HEK293T (cell line): ENCODE measurements around the gene CCNYL1.

Experiments
- ARNT ChIP-seq: fragments of 450-650 bp; IDR thresholded peaks from 2 replicates; pipeline ENCODE4 v1.6.1; 2017; ENCODE audit warnings: mild to moderate bottlenecking
- BHLHE40 ChIP-seq: fragments of 450-650 bp; IDR thresholded peaks from 2 replicates; pipeline ENCODE4 v1.6.1; 2016; ENCODE audit warnings: mild to moderate bottlenecking, moderate library complexity, borderline replicate concordance
- HDGF ChIP-seq: fragments of 450-650 bp; IDR thresholded peaks from 2 replicates; pipeline ENCODE4 v1.6.1; 2017; ENCODE audit warnings: antibody characterized with exemption, borderline replicate concordance

DNA sequence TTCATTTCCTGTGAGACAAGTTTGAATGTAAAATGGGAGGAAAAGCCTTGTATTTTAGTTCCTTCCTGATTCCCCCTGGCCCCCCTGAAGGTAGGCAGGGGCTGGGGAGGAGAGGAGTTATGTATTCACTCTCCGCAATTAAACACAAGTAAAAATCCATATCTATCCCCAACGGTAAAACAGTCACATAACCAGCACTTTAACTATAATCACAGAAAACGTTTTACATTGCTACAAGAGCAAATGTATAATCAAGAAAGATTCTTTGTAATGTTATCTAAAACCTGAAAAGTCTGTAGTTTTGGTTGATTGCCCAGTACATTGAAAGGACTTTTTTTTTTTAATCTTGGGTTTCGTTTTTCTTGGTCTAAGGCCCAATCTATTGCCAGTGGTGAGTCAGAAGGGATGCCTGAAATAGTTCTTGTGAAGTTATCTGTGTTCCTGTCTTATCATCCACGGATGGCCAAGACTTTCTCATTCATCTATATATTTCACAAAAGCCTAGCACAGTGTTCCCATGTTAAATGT, 34.5 kb upstream of the CCNYL1 start:
- TF ChIP-seq BHLHE40, result no peak
- TF ChIP-seq ARNT, result no peak
- no peak for TF ChIP-seq HDGF
